A172 (cell line): ENCODE data around the gene PLA2G2C. TPM values are rescaled to one million over a fixed set of nuclear protein-coding genes. Genes with fewer than 3 reads are reported as not detected.

Source experiments
- DNase-seq: peaks from one replicate; pipeline ENCODE4 v3.0.0-alpha.2; 2015; ENCODE audit warnings: low spot score
- total RNA-seq: library from RNA; depleted of rRNA; stranded (reverse); fragments of >200 nt; shearing (Covaris generic); gene quantifications from 2 replicates; pipeline ENCODE4 v1.2.3, GENCODE V29; 2014

PLA2G2C gene
- total RNA-seq, 1 experiment from 2014 or later = not detected

GRCh38 chr1:20209471-20209870, 23.2 kb upstream of the PLA2G2C start:
- DNase-seq = no peak

- no peak for DNase-seq
These were observed 21.2 kb upstream of the PLA2G2C start for GRCh38 chr1:20207546-20207945.

- no peak for DNase-seq
These were observed 15.8 kb upstream of the PLA2G2C start for GRCh38 chr1:20202166-20202565.

GRCh38 chr1:20200966-20201365, 14.6 kb upstream of the PLA2G2C start:
- DNase-seq = no peak

- DNase-seq = no peak
These were observed 13.5 kb upstream of the PLA2G2C start for GRCh38 chr1:20199840-20200239.

GRCh38 chr1:20199403-20199802, 13.1 kb upstream of the PLA2G2C start:
- DNase-seq = no peak

DNA sequence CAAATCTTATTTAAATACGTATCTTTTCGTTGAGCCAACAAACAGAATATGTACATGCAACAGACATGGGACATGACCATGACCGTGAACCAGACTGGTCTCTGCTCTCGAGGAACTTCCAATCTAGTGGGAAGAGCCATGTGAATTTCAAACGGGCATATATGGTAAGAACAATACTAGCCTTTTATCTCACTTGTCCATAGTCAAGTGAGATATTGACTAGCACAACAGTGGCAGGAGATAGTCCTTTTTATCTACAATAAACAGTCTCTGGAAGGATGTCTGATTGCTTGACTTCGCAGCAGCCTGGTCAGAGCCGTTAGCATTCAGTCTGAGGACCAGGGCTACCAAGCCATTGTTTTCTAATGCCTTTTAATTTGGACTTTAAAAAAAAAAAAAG, 12.6 kb upstream of the PLA2G2C start:
- DNase-seq = no peak

DNA sequence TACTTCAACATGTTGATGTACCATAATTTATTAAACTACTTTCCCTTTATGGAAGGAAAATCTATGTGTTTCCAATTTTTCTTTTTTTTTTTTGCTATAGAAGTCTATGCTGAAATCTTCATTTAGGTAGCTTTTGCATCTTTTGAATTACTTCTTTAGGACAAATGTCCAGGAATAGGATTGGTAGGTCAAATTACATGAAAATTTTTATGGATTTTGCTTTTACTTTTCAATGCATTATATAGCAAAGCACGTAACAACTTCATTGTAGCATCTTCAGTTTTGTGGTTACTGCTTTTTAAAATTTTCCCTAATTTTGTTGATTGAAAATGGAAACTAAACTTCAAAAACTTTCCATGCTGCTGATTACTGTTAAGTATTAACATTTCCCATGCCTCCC, 12.0 kb upstream of the PLA2G2C start:
- DNase-seq = no peak

DNA sequence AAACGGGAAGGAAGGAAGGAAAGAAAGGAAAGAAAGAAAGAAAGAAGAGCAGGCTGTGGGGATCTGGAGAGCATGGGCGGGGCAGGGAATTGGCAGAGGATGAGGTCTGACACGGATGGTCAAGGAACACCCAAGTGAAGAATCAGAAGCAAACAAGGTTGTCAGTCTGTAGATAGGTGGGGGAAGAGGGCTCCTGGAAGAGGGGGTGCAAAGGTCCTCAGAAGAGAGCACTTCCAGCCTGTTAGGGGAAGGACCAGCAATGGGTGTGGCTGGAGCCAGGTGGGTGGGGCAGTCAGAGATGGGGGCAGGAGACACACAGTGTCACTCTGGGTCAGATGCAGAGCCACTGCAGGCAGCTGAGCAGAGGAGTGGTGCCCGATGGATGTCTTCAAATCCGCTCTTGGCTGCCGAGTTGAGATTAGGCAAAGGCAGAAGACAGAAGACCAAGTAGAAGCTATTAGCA, 11.0 kb upstream of the PLA2G2C start:
- no peak for DNase-seq

GRCh38 chr1:20195462-20195780, 9.1 kb upstream of the PLA2G2C start:
- DNase-seq = no peak

GRCh38 chr1:20194757-20195461, 8.6 kb upstream of the PLA2G2C start:
- DNase-seq = peak; percentile 23

GRCh38 chr1:20194224-20194623, 7.9 kb upstream of the PLA2G2C start:
- no peak for DNase-seq

- no peak for DNase-seq
These were observed 6.6 kb upstream of the PLA2G2C start for GRCh38 chr1:20192871-20193411.

DNA sequence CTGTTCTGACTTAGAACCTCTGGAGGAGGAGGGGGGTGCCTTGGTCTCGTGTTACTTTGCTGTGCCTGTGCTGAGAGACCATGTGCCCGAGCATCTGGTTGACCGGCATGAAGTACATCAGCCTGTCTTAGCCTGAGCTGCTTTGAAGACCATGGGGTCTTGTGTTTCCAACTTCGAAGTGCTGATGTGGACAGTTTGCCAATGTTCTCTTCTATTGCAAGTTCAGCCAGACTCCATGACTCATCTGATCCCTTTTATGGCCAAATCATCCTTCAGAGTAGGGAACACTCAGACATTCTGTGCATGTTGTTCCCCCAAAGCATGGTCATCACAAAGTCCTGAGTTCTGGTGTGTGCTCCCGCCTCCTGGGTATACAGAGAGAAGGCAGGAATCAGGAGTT, 6.0 kb upstream of the PLA2G2C start:
- no peak for DNase-seq

DNA sequence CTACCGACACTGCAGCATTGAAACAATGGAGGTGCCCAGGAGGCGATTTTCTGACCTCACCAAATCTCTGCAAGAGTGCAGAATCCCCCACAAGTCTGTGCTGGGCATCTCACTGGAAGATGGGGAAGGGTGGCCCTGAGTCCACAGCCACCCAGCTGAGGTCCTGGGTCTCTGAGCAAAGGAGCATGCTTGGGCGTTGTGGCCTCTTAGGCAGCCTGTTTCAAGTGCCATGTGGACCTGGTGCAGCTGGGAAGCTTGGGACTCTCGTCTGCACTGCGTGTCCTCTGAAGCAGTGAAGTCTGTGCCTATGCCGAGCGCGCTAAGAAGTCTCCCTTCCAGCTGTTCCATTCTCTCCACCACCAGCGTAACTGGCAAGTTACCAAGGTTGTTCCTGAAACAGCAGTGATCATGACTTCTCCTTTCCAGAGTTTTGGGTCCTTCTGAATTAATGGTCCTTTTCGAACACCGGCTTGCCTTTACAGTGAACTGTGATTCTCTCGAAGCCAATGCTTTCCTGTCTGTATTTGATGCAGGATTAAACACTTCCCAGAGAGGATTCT, 5.0 kb upstream of the PLA2G2C start:
- no peak for DNase-seq

- no peak for DNase-seq
These were observed 4.2 kb upstream of the PLA2G2C start for GRCh38 chr1:20190256-20191160.

DNA sequence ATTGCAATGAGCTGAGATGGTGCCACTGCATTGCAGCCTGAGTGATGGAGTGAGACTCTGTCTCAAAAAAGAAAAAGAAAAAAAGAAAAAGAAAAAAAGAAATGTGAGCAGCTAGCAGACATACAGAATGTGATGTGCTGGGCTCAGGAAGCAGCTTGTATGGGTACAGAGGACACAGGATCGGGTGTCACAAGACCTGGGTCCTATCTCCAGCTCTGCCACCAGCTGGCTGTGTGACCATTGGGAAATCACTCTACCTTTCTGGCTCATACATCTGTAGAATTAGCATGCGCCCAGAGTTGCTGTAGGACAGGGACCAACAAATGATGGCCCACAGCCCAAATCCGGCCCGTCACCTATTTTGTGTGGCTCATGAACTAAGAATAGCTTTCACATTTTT, 3.3 kb upstream of the PLA2G2C start:
- DNase-seq = no peak

- DNase-seq = no peak
These were observed 2.1 kb upstream of the PLA2G2C start for GRCh38 chr1:20188455-20188817.

DNA sequence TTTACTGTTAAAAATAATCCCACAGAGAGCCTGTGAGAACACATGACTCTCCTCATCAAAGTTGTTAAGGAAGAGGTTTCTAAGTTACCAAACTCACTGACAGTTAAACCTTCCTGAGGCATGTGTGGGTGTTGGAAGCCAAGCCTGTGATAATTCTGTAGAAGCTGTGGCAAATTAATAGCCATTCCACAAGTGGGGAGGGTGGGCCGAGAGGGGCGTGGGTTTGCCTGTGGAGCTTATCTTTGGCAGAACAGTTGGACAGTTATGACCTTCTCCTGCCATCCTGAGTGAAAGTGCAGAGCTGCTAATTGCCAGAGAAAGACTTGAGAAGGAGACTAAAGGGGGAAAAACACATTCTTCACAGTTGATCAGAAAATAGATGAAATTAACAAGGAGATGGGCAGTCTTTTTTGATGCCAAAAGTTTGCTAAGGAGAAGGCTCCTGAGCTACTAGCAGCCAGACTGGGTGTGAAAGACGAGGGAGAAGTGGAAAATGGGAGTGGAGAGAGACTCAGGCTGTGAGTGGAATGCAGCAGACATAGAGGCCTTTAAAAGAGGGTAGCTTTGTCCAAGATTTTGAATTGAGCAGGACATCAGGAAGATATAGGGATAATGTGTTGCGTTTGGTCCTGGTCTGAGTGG, 1.6 kb upstream of the PLA2G2C start:
- no peak for DNase-seq

GRCh38 chr1:20187103-20187812, 940 bp upstream of the PLA2G2C start:
- no peak for DNase-seq

DNA sequence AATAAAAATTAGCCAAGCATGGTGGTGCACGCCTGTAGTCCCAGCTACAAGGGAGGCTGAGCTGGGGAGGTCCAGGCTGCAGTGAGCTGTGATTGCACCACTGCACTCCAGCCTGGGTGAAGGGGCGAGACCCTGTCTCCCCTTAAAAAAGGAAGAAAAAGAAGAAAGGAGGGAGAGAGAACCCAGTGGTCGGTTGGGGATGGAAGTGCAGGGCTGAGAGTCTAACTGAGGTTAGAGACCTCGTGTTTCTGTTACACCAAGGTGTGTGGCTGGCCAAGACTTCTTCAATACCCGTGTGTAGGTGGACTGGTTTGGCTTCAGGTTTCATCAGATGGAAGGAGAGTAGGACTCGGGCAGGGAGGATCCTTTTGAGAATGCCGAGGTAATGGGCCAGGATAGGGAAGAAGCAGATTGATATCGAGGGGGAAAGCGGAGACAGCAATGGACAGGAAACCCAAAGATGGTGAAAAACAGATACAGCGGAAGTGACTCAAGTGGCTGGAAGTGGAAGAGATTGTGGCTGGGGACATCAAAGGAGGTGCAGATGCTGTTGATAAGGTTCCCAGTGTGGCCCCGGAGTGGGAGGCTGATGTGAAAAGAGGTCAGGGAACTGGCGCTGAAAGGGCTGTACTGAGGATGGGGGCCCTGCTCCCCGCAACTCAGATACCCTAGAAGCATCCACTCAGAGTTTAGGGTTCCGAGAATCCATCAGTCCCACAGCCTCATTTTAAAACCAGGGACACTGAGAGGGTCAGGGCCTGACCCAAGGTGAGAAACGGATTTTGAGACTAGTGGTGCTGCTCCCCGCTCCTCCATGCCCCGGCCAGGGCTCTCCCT, 1.1 kb downstream of the PLA2G2C start:
- no peak for DNase-seq
